Measurements from ENCODE around the gene SAGE1. TPM values are rescaled to one million over a fixed set of nuclear protein-coding genes. Genes with fewer than 3 reads are reported as not detected.
"Not testable (repeated sequence)": the region's sequence is repeated elsewhere in the genome, so short reads cannot be mapped to it uniquely, and the experiment has no call there.

Gene SAGE1, protein sequence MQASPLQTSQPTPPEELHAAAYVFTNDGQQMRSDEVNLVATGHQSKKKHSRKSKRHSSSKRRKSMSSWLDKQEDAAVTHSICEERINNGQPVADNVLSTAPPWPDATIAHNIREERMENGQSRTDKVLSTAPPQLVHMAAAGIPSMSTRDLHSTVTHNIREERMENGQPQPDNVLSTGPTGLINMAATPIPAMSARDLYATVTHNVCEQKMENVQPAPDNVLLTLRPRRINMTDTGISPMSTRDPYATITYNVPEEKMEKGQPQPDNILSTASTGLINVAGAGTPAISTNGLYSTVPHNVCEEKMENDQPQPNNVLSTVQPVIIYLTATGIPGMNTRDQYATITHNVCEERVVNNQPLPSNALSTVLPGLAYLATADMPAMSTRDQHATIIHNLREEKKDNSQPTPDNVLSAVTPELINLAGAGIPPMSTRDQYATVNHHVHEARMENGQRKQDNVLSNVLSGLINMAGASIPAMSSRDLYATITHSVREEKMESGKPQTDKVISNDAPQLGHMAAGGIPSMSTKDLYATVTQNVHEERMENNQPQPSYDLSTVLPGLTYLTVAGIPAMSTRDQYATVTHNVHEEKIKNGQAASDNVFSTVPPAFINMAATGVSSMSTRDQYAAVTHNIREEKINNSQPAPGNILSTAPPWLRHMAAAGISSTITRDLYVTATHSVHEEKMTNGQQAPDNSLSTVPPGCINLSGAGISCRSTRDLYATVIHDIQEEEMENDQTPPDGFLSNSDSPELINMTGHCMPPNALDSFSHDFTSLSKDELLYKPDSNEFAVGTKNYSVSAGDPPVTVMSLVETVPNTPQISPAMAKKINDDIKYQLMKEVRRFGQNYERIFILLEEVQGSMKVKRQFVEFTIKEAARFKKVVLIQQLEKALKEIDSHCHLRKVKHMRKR
- total RNA-seq: not detected

GRCh38 chrX:135893294-135893817, at the start of gene SAGE1, which contains the start of gene CT45A10:
Gene SAGE1, plus strand, starts transcription at chrX:135893716. Its CDS starts 2,527 bp downstream, at chrX:135896243.
Gene CT45A10, minus strand, starts transcription at chrX:135893444. Its CDS starts 8,100 bp downstream, at chrX:135885344.
- Histone ChIP-seq H3K4me3 (ENCODE audit: low read length) (no peak within 1 kb of the TSS), H3K9me3 (ENCODE audit: low read depth, low read length) (no peaks in the 10 kb centered on the region), H3K4me1 (ENCODE audit: insufficient read depth, low read length) (no peaks in the 10 kb centered on the region), H3K27me3 (ENCODE audit: insufficient read depth, low read length) (no peaks in the 10 kb centered on the region)

- H3K4me3 ChIP-seq (ENCODE audit: low read length); H3K9me3 ChIP-seq (ENCODE audit: low read depth, low read length); H3K27me3 ChIP-seq (ENCODE audit: insufficient read depth, low read length); H3K4me1 ChIP-seq (ENCODE audit: insufficient read depth, low read length): not testable (repeated sequence)
These were observed 39.1 kb upstream of the SAGE1 start, which contains the start of gene CT45A8 for GRCh38 chrX:135854438-135854837. Gene CT45A8, minus strand, starts transcription at chrX:135854538. Its CDS starts 3,755 bp downstream, at chrX:135850783.

GRCh38 chrX:135871712-135872111, 21.8 kb upstream of the SAGE1 start, which contains the start of gene CT45A9:
Gene CT45A9, minus strand, starts transcription at chrX:135871812. Its CDS starts 3,751 bp downstream, at chrX:135868061.
- H3K9me3 ChIP-seq (ENCODE audit: low read depth, low read length); H3K4me3 ChIP-seq (ENCODE audit: low read length); H3K27me3 ChIP-seq (ENCODE audit: insufficient read depth, low read length); H3K4me1 ChIP-seq (ENCODE audit: insufficient read depth, low read length): not testable (repeated sequence)

DNA sequence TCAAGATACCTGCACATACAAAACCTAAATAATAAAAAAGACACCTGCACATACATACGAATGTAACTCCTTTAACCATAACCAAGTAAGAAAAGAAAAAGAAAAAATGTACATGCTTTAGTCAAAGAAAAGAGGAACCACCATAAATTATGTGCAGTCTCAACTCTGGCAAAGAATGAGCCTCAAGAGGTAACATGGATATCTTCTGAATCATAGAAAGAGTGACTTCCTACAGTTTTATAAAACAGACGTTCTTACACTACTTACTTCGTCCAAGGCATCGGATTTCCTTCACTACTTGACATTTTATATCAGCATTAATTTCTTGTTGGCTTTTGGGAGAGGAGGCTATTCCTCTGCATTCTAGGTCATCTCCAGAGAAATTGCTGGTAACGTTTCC, 10.8 kb upstream of the SAGE1 start:
- H3K4me1 ChIP-seq (ENCODE audit: insufficient read depth, low read length); H3K9me3 ChIP-seq (ENCODE audit: low read depth, low read length); H3K4me3 ChIP-seq (ENCODE audit: low read length); H3K27me3 ChIP-seq (ENCODE audit: insufficient read depth, low read length): not testable (repeated sequence)

DNA sequence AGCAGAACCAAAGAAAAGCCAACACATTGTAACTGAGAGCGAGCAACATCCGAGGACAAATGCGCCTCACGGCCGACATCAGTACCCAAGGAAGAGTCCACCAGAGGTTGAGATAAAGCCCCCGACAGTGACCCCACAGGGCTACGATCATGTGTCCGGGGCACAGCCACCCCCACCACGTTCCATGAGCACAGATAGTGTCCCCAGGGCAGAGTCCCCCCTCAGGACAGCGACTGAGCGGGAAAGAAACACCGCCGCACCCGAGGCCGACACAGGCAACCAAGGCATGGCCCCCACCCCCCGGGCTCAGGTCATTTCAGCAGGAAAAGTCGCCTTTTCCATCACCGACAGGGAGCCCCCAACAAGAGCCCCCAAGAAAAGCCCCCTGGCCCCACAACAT, 5.3 kb upstream of the SAGE1 start:
- not testable (repeated sequence) for H3K27me3 ChIP-seq (ENCODE audit: insufficient read depth, low read length); H3K9me3 ChIP-seq (ENCODE audit: low read depth, low read length); H3K4me1 ChIP-seq (ENCODE audit: insufficient read depth, low read length); H3K4me3 ChIP-seq (ENCODE audit: low read length)

DNA sequence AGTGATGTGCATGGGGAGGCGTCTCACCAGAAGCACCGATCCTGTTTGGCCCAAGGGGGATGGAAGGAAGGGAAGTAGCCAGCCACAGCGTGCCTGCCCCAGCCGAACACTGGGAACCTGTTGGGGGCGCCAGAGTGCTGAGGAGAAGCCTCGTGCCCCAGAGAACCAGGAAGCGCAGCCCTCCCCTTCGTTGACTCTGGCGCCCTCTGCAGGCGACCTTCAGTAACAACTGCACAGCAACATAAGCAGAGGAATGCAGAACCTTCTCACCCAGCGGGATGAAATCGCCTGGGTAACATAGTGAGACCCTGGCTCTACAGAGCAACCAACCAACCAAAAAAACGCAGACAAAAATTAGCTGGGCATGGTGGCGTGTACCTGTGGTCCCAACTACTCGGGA, 4.5 kb upstream of the SAGE1 start:
- not testable (repeated sequence) for H3K4me3 ChIP-seq (ENCODE audit: low read length); H3K9me3 ChIP-seq (ENCODE audit: low read depth, low read length)

DNA sequence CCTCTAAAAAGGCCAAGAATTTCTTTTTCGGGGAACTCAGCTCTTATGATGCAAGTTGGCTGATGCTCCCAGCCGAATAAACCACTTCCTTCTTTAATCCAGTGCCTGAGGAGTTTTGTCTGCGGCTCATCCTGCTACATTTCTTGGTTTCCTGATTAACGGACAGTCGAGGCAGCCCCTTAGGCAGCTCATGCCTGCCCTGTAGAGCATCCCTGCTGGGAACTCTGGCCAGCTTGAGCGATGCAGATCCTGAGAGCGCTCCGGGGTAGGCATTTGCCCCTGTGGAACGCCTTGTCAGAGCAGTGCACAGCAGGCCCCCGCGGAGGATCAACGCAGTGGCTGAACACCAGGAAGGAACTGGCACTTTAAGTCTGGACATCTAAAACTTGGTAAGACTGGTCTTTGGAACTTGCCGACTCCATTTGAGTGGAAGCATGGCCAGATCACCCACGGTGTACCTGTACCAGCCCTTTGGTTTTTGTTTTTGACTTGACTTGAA, 3.4 kb upstream of the SAGE1 start:
- no peak overlapping the region for H3K4me3 ChIP-seq (ENCODE audit: low read length)
- no peaks in the 10 kb centered on the region for H3K9me3 ChIP-seq (ENCODE audit: low read depth, low read length)
- no peaks in the 10 kb centered on the region for H3K4me1 ChIP-seq (ENCODE audit: insufficient read depth, low read length)
- no peaks in the 10 kb centered on the region for H3K27me3 ChIP-seq (ENCODE audit: insufficient read depth, low read length)

More for the DNA sequence above, 4.5 kb upstream of the SAGE1 start:
- H3K4me1 ChIP-seq (ENCODE audit: insufficient read depth, low read length); H3K27me3 ChIP-seq (ENCODE audit: insufficient read depth, low read length): not testable (repeated sequence)

DNA sequence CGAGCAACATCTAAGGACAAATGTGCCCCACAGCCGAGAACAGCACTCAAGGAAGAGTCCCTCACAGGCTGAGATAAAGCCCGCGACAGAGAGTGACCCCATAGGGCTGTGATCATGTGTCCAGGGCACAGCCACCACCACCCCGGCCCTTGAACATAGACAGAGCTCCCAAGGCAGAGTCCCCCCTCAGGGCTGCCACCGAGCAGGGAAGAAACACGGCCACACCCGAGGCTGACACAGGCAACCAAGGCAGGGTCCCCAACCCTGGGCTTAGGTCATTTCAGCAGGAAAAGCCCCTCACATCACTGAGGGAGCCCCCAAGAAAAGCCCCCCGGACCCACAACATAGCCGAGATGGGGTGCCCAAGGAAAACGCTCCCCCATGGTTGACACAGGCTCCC, 735 bp upstream of the SAGE1 start:
- Histone ChIP-seq H3K4me1 (ENCODE audit: insufficient read depth, low read length) (no peaks in the 10 kb centered on the region), H3K4me3 (ENCODE audit: low read length) (no peak overlapping the region), H3K9me3 (ENCODE audit: low read depth, low read length) (no peaks in the 10 kb centered on the region), H3K27me3 (ENCODE audit: insufficient read depth, low read length) (no peaks in the 10 kb centered on the region)

GRCh38 chrX:135910251-135910650, 16.7 kb downstream of the SAGE1 start:
- no peak overlapping the region for H3K4me3 ChIP-seq (ENCODE audit: low read length)
- no peaks in the 10 kb centered on the region for H3K27me3 ChIP-seq (ENCODE audit: insufficient read depth, low read length)
- no peaks in the 10 kb centered on the region for H3K4me1 ChIP-seq (ENCODE audit: insufficient read depth, low read length)
- no peaks in the 10 kb centered on the region for H3K9me3 ChIP-seq (ENCODE audit: low read depth, low read length)

DNA sequence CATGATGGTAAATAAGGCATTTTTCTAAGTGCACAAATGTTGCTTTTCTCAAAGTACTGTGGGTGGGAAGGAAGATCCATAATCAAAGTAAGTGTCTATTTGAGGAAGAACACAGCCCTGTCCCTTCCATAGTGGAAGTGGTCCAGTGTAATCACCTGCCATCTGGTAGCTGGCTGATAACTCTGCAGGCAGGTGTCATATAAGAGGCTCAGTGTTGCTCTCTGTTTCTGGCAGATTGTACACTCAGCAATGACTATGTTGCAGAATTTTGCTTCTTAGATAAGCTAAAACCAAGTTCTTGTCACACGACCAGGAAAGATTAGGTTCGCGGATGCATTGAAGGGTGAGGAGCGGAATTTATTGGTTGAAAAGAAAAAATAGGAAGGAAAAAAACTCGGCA, 20.9 kb downstream of the SAGE1 start:
- H3K4me1 ChIP-seq (ENCODE audit: insufficient read depth, low read length): no peaks in the 10 kb centered on the region
- H3K9me3 ChIP-seq (ENCODE audit: low read depth, low read length): no peaks in the 10 kb centered on the region
- no peak overlapping the region for H3K4me3 ChIP-seq (ENCODE audit: low read length)
- H3K27me3 ChIP-seq (ENCODE audit: insufficient read depth, low read length): no peaks in the 10 kb centered on the region

- H3K4me3 ChIP-seq (ENCODE audit: low read length); H3K9me3 ChIP-seq (ENCODE audit: low read depth, low read length); H3K27me3 ChIP-seq (ENCODE audit: insufficient read depth, low read length); H3K4me1 ChIP-seq (ENCODE audit: insufficient read depth, low read length): not testable (repeated sequence)
These were observed 27.0 kb downstream of the SAGE1 start for GRCh38 chrX:135920516-135920915.

GRCh38 chrX:135923353-135923752, 29.8 kb downstream of the SAGE1 start:
- H3K4me1 ChIP-seq (ENCODE audit: insufficient read depth, low read length): no peaks in the 10 kb centered on the region
- H3K4me3 ChIP-seq (ENCODE audit: low read length): no peak overlapping the region
- no peaks in the 10 kb centered on the region for H3K27me3 ChIP-seq (ENCODE audit: insufficient read depth, low read length)
- H3K9me3 ChIP-seq (ENCODE audit: low read depth, low read length): no peaks in the 10 kb centered on the region

DNA sequence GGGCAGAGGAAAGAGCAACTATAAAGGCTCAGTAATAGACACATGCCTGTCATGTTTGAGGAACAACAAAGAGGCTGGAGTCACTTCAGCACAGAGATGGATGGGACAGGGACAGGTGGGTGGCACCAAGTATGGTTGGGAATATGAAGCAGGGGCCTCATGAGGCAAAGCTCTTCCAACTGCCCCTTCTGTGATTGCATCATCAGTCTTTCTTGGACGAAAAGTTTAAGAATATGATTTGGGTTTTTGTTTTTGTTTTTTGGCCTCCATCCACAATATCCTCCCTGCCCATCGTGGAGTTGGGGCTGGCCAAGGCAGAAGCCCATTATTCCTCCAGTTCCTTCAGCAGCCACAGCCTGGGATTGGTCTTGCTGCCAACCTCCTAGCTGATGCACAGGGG, 34.4 kb downstream of the SAGE1 start:
- Histone ChIP-seq H3K9me3 (ENCODE audit: low read depth, low read length) (no peaks in the 10 kb centered on the region), H3K27me3 (ENCODE audit: insufficient read depth, low read length) (no peaks in the 10 kb centered on the region), H3K4me3 (ENCODE audit: low read length) (no peak overlapping the region), H3K4me1 (ENCODE audit: insufficient read depth, low read length) (no peaks in the 10 kb centered on the region)

DNA sequence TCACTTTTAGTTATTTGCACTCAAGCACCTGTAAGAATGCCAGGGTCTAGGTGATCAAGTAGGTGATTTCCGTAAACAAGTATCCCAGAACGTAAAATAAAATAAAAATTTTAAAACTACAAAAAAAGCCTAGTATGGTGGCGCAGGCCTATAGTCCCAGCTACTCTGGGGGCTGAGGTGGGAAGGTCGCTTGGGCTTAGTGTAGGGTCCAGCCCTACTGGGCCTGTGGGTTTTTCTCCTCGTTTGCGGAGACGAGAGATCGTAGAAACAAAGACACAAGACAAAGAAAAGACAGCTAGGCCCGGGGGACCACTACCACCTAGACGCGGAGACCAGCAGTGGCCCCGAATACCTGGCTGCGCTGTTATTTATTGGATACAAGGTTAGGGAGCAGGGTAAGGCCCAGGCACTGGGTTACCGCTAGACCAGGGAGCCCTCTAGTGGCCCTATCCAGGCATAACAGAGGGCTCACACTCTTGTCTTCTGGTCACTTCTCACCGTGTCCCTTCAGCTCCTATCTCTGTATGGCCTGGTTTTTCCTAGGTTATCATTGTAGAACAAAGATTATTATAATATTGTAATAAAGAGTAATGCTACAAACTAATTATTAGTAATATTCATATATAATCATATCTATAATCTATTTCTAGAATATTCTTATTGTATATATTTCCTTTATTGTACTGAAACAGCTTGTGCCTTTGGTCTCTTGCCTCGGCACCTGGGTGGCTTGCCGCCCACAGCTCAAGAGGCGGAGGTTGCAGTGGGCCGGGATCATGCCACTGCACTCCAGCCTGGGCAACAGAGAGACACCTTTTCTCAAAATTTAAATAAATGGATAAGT, 38.4 kb downstream of the SAGE1 start:
- H3K4me1 ChIP-seq (ENCODE audit: insufficient read depth, low read length): no peaks in the 10 kb centered on the region
- no peak overlapping the region for H3K4me3 ChIP-seq (ENCODE audit: low read length)
- H3K27me3 ChIP-seq (ENCODE audit: insufficient read depth, low read length): no peaks in the 10 kb centered on the region
- no peaks in the 10 kb centered on the region for H3K9me3 ChIP-seq (ENCODE audit: low read depth, low read length)
